GM18870 (cell line): ENCODE results near the gene DHX57.

Experiments
- ATAC-seq: cut with Tn5 transposase; IDR thresholded peaks from one replicate; pipeline ENCODE4 v1.9.1; 2021; ENCODE audit warnings: moderate library complexity; ENCODE audit not compliant: unreplicated experiment

The DHX57 gene

DNA sequence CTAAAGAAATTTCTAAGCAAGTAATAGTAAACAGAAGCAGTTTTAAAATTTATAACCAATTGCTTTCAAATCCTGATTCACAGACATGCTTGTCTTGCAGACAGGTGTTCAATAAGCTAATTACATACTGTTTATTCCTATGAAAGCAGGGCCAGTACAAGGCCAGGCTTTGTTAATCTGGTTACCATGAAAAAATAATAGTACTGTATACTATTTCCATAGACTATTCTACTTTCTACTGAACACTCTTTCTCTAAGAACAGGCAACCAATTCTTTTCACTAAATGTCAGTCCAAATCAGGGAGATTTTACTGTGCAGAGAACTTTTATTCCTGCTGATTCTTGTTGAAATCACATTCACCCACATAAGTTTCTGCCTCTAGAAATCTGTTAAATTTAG is 121.7 kb downstream of the DHX57 start:
- ATAC-seq, result no peak

DNA sequence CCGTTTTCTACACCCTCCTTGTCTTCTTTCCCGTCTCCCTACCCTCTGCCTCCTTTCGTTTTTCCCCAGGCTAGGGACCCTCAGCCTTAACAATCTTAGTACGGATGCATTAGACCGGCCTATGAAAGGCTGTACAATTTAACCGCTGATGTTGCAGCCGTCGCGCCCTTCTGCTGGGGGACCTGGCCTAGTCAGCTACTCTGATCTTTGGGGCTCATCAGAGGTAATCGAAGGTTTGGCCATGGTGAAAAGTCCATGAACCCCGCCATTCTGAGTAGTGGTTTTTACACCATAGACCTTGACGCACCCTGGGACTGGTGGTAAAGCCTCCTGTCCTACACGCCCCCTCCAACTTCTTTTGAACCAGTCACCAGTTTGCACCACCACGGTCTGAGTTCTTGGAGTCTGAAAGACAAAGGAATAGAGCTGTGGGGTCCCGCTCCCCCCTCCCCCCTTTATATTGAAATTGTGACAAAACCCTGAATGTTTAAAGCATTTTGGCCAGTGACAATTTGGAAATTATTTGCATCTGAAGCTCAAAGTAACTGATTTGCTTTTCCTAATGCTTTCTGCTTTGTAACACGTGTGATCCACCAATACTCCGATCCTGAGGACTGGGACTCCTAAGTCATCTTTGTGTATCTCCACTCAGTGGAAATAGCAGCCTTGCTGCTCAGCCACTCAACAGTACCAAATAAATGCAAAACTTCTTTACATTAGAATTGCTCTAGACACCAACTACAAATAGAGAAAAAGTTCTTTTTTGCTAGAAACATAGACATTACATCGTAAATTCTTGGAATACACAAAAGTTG is 123.9 kb downstream of the DHX57 start:
- ATAC-seq, result no peak

DNA sequence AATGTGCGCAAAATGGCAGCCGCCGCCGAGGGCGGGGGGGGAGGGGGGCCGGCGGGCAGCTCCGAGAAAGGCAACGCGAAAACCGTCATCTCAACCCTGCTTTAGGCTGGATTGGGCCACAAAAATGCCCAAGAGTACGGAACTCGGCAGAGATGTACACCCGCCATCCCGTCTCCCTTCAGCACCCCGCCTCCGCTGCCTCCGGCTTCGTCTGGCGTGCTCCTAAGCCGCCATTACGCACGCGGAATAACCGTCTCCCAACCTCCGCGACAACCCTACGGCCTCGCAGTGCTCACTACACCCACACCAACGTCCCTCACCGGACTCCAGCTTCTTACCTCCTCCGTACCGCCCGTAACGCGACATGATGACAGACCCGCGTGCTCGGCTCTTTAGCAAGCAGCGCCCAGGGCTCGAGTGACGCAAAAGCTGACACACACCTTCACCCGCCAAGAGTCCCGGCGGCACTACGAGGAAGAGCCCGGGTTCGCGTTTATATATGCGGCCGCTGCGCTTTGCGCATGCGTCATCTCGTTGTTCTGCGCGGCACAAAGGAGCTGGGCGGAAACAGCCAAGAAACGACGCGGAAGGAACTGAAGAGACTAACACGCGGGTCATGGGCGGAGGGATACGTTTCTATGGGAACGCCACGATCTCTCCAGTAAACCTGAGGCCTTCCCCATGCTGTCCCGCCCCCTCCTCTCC is 124.7 kb downstream of the DHX57 start, which contains the start of gene SRSF7:
Gene SRSF7 (minus strand): TSS at position 471 of the 705 bp plus-strand sequence. CDS start 105 bp downstream, at position 366.
- ATAC-seq, result peak; percentile 74

DNA sequence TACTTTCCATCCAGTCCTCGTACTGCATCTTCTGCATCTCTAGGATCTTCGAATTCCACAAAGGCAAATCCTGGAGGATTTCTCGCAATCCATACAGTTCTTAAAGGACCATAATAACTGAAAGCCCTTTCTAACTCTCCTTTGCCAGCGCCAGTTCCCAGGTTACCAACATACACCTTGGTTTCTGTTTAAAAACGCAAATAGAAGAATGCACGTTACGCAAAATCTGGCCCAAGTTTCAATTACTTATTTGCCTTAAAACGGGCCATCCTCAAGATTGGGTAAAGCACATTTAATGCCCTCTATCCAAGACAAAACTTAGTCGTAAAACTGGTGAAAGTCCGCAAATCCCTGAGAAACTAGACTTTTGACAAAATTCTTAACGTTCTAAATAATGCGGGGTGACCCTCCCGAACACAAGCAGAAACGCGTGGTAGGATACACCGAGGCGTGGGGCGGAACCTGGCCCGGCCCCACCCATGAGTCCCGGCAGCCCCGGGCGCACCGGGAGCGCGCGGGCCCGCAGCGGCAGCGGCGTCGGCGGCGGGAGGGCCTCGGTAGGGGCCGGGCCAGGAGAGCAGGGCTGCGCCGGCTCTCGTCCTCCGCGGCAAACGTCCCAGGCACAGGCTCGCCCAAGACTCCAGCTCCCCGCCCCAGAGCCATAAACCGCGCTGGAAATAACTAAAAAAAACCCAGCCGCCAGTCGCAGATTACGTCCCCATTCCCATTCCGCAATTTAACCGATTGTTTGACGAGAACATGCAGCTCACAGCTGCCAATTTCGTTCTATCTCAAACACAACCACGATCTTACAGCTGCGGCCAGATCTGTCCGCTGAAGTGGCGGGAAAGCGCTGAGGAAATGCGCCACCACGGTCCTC is 125.5 kb downstream of the DHX57 start:
- ATAC-seq, result peak; percentile 5

DNA sequence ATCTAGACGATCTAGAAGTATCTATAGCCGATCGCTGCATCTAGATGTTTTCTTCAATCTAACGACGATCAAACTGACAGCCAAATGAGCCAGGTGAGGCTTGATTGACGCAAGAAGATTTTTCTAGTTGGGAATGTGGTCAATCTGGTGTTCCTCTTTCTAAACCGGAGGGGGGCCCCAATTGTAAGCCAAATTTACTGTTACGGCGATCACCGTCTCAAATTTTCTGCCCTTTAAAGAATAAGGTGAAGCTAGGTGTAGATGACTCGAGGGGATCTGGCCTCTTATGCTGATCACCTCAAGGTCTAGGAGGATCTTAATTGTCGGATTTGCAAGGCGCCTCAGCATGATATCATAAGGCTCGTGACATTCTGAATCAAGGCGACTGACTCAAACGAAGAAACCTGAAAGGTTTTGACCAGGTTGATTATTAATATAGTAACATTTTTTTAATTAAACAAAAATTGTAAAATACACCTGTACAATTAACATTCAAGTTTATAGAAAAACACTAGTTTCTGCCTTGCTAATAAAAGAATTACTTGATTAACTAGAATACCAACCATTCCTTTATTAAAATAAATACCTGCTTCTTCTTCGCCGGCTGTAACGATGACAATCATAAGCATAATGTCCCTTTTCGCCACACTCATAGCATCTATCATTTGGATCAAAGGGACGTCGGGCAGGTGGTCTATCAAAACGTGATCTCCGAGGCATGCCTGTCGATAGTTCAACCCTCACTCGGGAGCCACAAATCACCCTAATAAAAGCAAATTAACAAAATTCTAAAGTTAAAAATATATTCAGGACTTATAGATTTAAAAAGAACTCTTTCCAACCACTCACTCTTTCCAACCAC is 126.6 kb downstream of the DHX57 start:
- no peak for ATAC-seq

DNA sequence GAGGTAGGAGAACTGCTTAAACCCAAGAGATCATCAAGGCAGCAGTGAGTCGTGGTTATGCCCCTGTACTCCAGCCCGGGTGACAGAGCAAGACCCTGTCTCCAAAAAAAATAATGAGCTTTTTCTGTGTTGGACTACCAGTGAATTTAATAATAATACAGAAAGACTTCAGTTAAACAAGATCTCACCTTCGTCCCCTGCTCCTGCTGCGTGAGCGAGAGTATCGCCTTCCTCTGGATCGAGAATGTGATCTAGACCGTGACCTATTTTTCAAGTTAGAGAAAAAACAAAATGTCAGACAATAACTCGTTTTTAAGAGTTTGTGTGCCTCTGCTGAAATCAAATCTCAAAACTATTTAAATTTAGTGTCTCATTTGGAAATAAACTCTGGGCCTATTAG is 127.3 kb downstream of the DHX57 start:
- no peak for ATAC-seq

DNA sequence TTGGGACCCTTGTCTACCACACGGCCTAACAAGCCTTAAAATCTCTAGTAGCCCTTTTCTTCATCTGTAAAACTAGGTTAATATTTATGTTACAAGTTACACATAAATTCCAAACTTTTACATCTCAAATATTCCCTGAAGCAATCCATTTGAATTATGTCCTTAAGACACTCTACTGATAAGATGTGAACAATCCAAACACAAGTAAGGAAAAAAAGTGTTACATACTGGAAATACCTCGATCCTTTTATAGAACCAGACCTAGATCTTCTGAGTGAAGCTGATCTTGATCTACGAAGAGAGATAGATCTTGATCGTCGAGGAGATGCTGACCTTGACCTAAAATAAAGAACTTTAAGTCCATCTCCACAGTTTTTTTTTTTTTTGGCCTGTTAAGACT is 127.9 kb downstream of the DHX57 start:
- ATAC-seq, result no peak
